ENCODE measurements around the gene BAHCC1.

DNA sequence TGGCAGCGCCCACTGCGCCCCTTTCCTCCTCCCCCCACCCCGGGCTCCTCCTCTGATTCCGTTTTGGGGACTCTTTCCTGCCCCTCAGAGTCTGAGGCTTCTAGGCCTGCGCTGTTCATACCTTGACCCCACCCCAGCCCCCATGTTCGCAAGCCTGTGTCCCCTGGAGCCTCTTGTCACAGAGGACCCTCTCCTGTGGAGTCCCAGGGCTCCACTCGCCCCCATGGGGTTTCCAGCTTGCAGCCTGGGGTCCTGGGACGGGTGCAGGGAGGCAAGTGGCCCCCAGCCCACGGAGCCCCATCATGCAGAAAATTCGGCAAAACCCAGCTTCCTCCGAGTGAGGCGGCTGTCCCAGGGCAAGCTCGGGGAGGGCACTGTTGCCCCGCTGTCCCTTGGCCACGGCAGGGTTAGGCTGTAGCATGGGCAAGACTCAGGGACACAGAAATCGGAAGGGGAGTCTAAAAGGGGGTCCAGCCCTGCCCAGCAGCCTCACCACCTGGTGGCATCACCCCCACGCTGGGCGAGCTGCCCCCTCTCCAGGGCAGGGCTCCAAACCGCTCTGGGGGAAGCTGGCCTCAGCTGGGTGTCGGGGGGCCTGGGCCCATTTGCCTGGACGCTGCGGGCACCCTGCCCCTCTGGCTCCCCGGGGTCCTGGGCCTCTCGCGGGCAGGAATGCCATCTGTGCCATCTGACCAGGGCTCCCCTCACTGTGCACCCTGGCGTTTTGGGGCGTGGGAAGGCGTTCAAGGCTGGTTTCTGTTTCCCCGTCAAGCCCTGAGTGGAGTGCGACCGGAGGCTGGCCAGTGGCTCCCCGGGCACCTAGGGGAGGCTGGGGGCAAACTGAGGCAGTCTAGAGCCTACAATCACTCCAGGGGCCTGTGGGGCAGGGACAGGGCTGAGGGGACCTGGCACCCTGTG is 11.5 kb upstream of the BAHCC1 start:
- TF ChIP-seq, protein P1, sequence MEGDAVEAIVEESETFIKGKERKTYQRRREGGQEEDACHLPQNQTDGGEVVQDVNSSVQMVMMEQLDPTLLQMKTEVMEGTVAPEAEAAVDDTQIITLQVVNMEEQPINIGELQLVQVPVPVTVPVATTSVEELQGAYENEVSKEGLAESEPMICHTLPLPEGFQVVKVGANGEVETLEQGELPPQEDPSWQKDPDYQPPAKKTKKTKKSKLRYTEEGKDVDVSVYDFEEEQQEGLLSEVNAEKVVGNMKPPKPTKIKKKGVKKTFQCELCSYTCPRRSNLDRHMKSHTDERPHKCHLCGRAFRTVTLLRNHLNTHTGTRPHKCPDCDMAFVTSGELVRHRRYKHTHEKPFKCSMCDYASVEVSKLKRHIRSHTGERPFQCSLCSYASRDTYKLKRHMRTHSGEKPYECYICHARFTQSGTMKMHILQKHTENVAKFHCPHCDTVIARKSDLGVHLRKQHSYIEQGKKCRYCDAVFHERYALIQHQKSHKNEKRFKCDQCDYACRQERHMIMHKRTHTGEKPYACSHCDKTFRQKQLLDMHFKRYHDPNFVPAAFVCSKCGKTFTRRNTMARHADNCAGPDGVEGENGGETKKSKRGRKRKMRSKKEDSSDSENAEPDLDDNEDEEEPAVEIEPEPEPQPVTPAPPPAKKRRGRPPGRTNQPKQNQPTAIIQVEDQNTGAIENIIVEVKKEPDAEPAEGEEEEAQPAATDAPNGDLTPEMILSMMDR (IDR thresholded peaks at IDR 0.05) = no peak
- TF ChIP-seq POLR2A (IDR thresholded peaks at IDR 0.05) = no peak
